Measurements from ENCODE around the gene RXFP1.

GRCh38 chr4:158604369-158604768, 82.7 kb downstream of the RXFP1 start:
- no peak for TF ChIP-seq RFX5 (IDR thresholded peaks at IDR 0.05; ENCODE audit: low read length)
- TF ChIP-seq USF2 (IDR thresholded peaks at IDR 0.05; ENCODE audit: borderline replicate concordance, low read depth, low read length) = no peak
- TF ChIP-seq CHD2 (IDR thresholded peaks at IDR 0.05; ENCODE audit: low read length, partially characterized antibody) = no peak
- TF ChIP-seq, protein P1, sequence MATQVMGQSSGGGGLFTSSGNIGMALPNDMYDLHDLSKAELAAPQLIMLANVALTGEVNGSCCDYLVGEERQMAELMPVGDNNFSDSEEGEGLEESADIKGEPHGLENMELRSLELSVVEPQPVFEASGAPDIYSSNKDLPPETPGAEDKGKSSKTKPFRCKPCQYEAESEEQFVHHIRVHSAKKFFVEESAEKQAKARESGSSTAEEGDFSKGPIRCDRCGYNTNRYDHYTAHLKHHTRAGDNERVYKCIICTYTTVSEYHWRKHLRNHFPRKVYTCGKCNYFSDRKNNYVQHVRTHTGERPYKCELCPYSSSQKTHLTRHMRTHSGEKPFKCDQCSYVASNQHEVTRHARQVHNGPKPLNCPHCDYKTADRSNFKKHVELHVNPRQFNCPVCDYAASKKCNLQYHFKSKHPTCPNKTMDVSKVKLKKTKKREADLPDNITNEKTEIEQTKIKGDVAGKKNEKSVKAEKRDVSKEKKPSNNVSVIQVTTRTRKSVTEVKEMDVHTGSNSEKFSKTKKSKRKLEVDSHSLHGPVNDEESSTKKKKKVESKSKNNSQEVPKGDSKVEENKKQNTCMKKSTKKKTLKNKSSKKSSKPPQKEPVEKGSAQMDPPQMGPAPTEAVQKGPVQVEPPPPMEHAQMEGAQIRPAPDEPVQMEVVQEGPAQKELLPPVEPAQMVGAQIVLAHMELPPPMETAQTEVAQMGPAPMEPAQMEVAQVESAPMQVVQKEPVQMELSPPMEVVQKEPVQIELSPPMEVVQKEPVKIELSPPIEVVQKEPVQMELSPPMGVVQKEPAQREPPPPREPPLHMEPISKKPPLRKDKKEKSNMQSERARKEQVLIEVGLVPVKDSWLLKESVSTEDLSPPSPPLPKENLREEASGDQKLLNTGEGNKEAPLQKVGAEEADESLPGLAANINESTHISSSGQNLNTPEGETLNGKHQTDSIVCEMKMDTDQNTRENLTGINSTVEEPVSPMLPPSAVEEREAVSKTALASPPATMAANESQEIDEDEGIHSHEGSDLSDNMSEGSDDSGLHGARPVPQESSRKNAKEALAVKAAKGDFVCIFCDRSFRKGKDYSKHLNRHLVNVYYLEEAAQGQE (IDR thresholded peaks at IDR 0.05; ENCODE audit: low read depth, low read length) = no peak
- no peak for TF ChIP-seq TAF1 (IDR thresholded peaks at IDR 0.05; ENCODE audit: borderline replicate concordance, low read depth, low read length)
- TF ChIP-seq, protein P2, sequence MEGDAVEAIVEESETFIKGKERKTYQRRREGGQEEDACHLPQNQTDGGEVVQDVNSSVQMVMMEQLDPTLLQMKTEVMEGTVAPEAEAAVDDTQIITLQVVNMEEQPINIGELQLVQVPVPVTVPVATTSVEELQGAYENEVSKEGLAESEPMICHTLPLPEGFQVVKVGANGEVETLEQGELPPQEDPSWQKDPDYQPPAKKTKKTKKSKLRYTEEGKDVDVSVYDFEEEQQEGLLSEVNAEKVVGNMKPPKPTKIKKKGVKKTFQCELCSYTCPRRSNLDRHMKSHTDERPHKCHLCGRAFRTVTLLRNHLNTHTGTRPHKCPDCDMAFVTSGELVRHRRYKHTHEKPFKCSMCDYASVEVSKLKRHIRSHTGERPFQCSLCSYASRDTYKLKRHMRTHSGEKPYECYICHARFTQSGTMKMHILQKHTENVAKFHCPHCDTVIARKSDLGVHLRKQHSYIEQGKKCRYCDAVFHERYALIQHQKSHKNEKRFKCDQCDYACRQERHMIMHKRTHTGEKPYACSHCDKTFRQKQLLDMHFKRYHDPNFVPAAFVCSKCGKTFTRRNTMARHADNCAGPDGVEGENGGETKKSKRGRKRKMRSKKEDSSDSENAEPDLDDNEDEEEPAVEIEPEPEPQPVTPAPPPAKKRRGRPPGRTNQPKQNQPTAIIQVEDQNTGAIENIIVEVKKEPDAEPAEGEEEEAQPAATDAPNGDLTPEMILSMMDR (IDR thresholded peaks at IDR 0.05) = no peak
- TF ChIP-seq RAD21 (IDR thresholded peaks at IDR 0.05; ENCODE audit: low read length) = no peak
- no peak for TF ChIP-seq SIN3A (IDR thresholded peaks at IDR 0.05; ENCODE audit: borderline replicate concordance, low read depth, low read length)
- no peak for TF ChIP-seq EZH2phosphoT487 (IDR thresholded peaks at IDR 0.05; ENCODE audit: borderline replicate concordance, low read depth)

Measured in SK-N-SH (cell line).